ENCODE measurements around the gene BLOC1S6. TPM values are rescaled to one million over a fixed set of nuclear protein-coding genes. Genes with fewer than 3 reads are reported as not detected.
A peak's percentile ranks its signal among the peaks of the same experiment; 100 is the strongest.

BLOC1S6 gene
- total and polyA plus RNA-seq, 12 donors: 8.6 to 33.9 (median 28.0) TPM

DNA sequence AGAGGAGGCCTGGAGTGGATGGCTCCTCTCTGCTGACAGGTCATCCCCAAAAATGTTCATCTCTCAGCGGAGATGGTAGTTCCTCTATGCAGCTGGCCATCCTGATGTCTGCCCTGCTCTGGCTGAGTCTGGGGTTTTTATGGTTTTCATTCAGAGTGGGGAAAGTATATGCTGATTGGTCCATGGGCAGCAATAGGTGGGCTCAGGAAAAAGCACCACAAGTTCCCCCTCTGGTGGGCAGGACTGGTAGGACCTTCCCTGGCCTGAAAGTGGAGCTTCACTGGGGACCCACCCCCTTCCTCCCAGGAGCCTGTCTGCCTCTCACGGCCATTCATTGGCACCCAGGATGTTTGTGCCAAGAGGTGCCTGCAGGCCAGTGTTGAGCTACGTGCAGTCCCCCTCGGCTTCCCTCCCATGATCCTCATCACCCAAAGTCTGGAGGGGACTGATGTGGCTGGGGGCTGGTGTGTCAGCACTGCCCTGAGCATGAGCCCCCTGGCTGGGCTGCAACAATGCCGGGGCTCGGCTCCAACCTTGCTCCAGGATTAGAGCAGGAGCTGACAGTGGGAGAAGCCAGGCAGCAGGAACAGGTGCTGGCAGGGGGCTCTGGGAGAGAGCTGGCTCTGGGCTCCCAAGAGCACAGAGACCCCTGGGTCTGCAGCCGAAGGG is 13.1 kb upstream of the BLOC1S6 start:
- Histone ChIP-seq H3K9me3 (peaks cover 0 to 5% (median 0%) of the 10 kb centered on the region in 11 donors), H3K36me3 (no peaks in the 10 kb centered on the region), H3K27ac (no peak overlapping the region), H3K4me1 (peaks cover 0 to 11% (median 0%) of the 10 kb centered on the region in 9 donors), H3K27me3 (peaks cover 0 to 12% (median 0%) of the 10 kb centered on the region in 7 donors), H3K4me3 (no peak overlapping the region)
- intact Hi-C loops (cut with DNase I): loop anchor here in 1 of 10 donors (5.0 kb wide), 1 partner anchor 108 kb away; no protein-coding TSS in a partner anchor
- no peak for DNase-seq
- ATAC-seq: no peak
- WGBS, 2 donors: 71% methylated on average over 7 of the region's 7 CpGs
- peak in 4 of 9 donors; percentile 6 to 26 (median 8) for TF ChIP-seq CTCF (IDR thresholded peaks at IDR 0.05)

DNA sequence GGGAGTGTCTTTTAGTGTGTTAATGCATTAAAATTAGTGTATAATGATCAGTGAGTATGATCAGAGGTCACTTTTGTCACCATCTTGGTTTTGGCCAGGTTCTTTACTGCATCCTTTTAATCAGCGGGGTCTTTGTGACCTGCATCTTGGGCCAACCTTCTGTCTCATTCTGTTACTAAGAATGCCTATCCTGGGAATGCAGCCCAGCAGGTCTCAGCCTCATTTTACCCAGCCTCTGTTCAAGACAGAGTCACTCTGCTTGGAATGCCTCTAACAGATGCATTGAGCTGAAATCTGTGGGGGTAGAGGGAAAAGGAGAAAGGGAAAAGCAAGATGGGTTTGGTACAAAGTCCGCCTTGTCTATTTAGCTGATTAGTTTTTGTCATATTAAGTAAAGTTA is 5.3 kb upstream of the BLOC1S6 start:
- Histone ChIP-seq H3K9me3 (no peaks in the 10 kb centered on the region), H3K27me3 (peaks cover 0 to 2% (median 0%) of the 10 kb centered on the region in 7 donors), H3K4me3 (no peak overlapping the region), H3K4me1 (peaks cover 0 to 24% (median 10%) of the 10 kb centered on the region in 9 donors), H3K27ac (no peak overlapping the region), H3K36me3 (no peaks in the 10 kb centered on the region)
- DNase-seq: no peak
- intact Hi-C loops (cut with DNase I): loop anchor here in 2 of 10 donors (10.0 kb wide), 2 partner anchors 53 to 57 kb away; partner anchors contain the start of genes SLC30A4 (in 1 of the 2) and SQOR (in 1 of the 2)
- no peak for TF ChIP-seq CTCF (IDR thresholded peaks at IDR 0.05)
- 99 to 100% methylated on average over 2 of the region's 2 CpGs for WGBS, 2 donors
- ATAC-seq: no peak

- no peak for DNase-seq
- intact Hi-C loops (cut with DNase I): loop anchor here in 2 of 10 donors (10.0 kb wide), 2 partner anchors 51 to 59 kb away; partner anchors contain the start of genes SLC30A4 (in 1 of the 2) and SQOR (in 1 of the 2)
- no peak for ATAC-seq
- Histone ChIP-seq H3K9me3 (no peaks in the 10 kb centered on the region), H3K4me3 (no peak overlapping the region), H3K36me3 (no peaks in the 10 kb centered on the region), H3K27me3 (peaks cover 0 to 2% (median 0%) of the 10 kb centered on the region in 7 donors), H3K4me1 (peaks cover 7 to 36% (median 23%) of the 10 kb centered on the region in 9 donors), H3K27ac (peak overlapping the region in 1 of 10 donors; percentile 73)
- TF ChIP-seq CTCF (IDR thresholded peaks at IDR 0.05): no peak
- 85 to 87% methylated on average over 11 of the region's 11 CpGs for WGBS, 2 donors
These were observed 3.2 kb upstream of the BLOC1S6 start for GRCh38 chr15:45583731-45584639.

Measured in heart right ventricle (tissue), 16 donors.